A673 (cell line): Measurements from ENCODE around the gene WDR54. TPM values are rescaled to one million over a fixed set of nuclear protein-coding genes. Genes with fewer than 3 reads are reported as not detected.

Experiments
- BruUV-seq: library from RNA; stranded (reverse); fragments of 400-500 nt; replicated peaks from 2 replicates; lab custom pipeline; 2021; lab: Mats Ljungman, UMichigan
- CTCF ChIA-PET: fragments of 300-600 bp; sonication (Branson Sonifier 250); formaldehyde crosslinking; loops from one replicate; lab custom pipeline; 2022; ENCODE audit warnings: antibody characterized with exemption; lab: Charles Lee
- POLR2A ChIA-PET: fragments of 300-600 bp; sonication (Branson Sonifier 250); formaldehyde crosslinking; loops from one replicate; lab custom pipeline; 2022; ENCODE audit warnings: antibody characterized with exemption; ENCODE audit not compliant: low non-redundant PET; lab: Charles Lee
- DNase-seq: peaks from one replicate; pipeline ENCODE4 v3.0.0-alpha.2; 2015; ENCODE audit warnings: low spot score
- H3K27ac ChIP-seq: fragments of 200-600 bp; sonication (generic); 2 replicates; pipeline ENCODE4 v1.5.1; 2016; ENCODE audit warnings: mixed run types, low read depth, mild to moderate bottlenecking, mixed read lengths, antibody characterized with exemption, low read length; ENCODE audit not compliant: poor library complexity, severe bottlenecking
- H3K27me3 ChIP-seq: fragments of 200-600 bp; sonication (generic); replicated peaks from 2 replicates; pipeline ENCODE4 v1.6.1; 2017; ENCODE audit warnings: mixed run types, low read depth, mild to moderate bottlenecking, mixed read lengths, antibody characterized with exemption, low read length; ENCODE audit not compliant: insufficient read depth, poor library complexity
- H3K36me3 ChIP-seq: fragments of 200-600 bp; sonication (generic); 2 replicates; pipeline ENCODE4 v1.6.1; 2016; ENCODE audit warnings: mixed run types, mild to moderate bottlenecking, mixed read lengths, antibody characterized with exemption, low read length; ENCODE audit not compliant: insufficient read depth, poor library complexity, severe bottlenecking
- H3K4me1 ChIP-seq: fragments of 200-600 bp; sonication (generic); 2 replicates; pipeline ENCODE4 v1.6.1; 2017; ENCODE audit warnings: mixed run types, mild to moderate bottlenecking, mixed read lengths, antibody characterized with exemption, low read length; ENCODE audit not compliant: insufficient read depth, poor library complexity, severe bottlenecking
- H3K4me3 ChIP-seq: fragments of 200-600 bp; sonication (generic); 2 replicates; pipeline ENCODE4 v1.5.1; 2016; ENCODE audit warnings: low read depth, mixed run types, mild to moderate bottlenecking, mixed read lengths, low read length; ENCODE audit not compliant: poor library complexity, severe bottlenecking
- H3K9me3 ChIP-seq: fragments of 200-600 bp; sonication (generic); 2 replicates; pipeline ENCODE4 v1.6.1; 2016; ENCODE audit warnings: mixed run types, low read depth, mild to moderate bottlenecking, mixed read lengths, antibody characterized with exemption, low read length; ENCODE audit not compliant: poor library complexity, severe bottlenecking
- EZH2 ChIP-seq: fragments of 200-600 bp; sonication (generic); IDR thresholded peaks from 2 replicates; pipeline ENCODE4 v1.6.1; 2017; ENCODE audit warnings: borderline replicate concordance, low read depth, mild to moderate bottlenecking, mixed read lengths, antibody characterized with exemption, low read length; ENCODE audit not compliant: poor library complexity, severe bottlenecking
- intact Hi-C: fragments of 100-400 bp; cut with micrococcal nuclease; formaldehyde crosslinking; loops from one replicate; pipeline ENCODE4 v1.10.0; 2022; ENCODE audit not compliant: unreplicated experiment
- total RNA-seq: library from RNA; stranded (reverse); gene quantifications from 2 replicates; pipeline ENCODE4 v1.2.3, GENCODE V29; 2021
- TF ChIP-seq, protein P1 (sequence below): fragments of 300-800, 200-600 bp; sonication (generic); conservative IDR thresholded peaks from 2 replicates; pipeline ENCODE4 v1.5.1; 2017; ENCODE audit warnings: low read depth, mild to moderate bottlenecking, antibody characterized with exemption, low read length, moderate library complexity, mixed read lengths

Gene WDR54
- total RNA-seq, 1 experiment from 2014 or later: 41.1 TPM

DNA sequence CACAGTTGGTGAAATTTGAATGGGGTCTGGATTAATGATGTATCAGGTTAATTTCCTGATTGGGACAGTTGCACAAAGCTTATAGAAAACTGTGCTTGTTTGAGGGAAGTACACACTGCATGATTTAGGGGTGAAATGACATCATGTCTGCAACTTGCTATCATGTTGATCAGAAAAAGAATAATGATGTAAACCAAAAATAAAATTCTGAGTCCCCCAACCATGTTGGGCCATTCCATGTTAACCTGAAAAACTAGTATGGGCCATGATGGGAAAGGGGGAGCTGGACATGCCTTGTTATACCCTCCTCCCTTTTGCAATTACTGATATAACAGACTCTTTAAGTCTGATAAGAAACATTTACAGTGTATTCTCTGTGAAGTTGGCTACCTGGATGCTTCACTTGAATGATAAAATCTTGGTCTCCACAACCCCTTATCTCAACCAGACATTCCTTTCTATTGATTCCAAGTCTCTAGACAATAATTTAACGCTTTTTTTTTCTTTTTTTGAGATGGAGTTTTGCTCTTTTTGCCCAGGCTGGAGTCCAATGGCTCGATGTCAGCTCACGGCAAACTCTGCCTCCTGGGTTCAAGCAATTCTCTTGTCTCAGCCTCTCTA, 29.1 kb downstream of the WDR54 start:
- H3K9me3 ChIP-seq: no peaks in the 10 kb centered on the region
- peaks cover 5% of the 10 kb centered on the region for H3K4me1 ChIP-seq
- CTCF ChIA-PET: no interaction called here
- no peaks in the 10 kb centered on the region for H3K27me3 ChIP-seq
- H3K36me3 ChIP-seq: no peaks in the 10 kb centered on the region
- TF ChIP-seq, protein P1, sequence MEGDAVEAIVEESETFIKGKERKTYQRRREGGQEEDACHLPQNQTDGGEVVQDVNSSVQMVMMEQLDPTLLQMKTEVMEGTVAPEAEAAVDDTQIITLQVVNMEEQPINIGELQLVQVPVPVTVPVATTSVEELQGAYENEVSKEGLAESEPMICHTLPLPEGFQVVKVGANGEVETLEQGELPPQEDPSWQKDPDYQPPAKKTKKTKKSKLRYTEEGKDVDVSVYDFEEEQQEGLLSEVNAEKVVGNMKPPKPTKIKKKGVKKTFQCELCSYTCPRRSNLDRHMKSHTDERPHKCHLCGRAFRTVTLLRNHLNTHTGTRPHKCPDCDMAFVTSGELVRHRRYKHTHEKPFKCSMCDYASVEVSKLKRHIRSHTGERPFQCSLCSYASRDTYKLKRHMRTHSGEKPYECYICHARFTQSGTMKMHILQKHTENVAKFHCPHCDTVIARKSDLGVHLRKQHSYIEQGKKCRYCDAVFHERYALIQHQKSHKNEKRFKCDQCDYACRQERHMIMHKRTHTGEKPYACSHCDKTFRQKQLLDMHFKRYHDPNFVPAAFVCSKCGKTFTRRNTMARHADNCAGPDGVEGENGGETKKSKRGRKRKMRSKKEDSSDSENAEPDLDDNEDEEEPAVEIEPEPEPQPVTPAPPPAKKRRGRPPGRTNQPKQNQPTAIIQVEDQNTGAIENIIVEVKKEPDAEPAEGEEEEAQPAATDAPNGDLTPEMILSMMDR: no peak
- TF ChIP-seq EZH2: no peak
- POLR2A ChIA-PET: no interaction called here
- no TSS peak for BruUV-seq
- no peak overlapping the region for H3K27ac ChIP-seq
- H3K4me3 ChIP-seq: no peak overlapping the region
- DNase-seq: no peak
- intact Hi-C loops: no loop called here

DNA sequence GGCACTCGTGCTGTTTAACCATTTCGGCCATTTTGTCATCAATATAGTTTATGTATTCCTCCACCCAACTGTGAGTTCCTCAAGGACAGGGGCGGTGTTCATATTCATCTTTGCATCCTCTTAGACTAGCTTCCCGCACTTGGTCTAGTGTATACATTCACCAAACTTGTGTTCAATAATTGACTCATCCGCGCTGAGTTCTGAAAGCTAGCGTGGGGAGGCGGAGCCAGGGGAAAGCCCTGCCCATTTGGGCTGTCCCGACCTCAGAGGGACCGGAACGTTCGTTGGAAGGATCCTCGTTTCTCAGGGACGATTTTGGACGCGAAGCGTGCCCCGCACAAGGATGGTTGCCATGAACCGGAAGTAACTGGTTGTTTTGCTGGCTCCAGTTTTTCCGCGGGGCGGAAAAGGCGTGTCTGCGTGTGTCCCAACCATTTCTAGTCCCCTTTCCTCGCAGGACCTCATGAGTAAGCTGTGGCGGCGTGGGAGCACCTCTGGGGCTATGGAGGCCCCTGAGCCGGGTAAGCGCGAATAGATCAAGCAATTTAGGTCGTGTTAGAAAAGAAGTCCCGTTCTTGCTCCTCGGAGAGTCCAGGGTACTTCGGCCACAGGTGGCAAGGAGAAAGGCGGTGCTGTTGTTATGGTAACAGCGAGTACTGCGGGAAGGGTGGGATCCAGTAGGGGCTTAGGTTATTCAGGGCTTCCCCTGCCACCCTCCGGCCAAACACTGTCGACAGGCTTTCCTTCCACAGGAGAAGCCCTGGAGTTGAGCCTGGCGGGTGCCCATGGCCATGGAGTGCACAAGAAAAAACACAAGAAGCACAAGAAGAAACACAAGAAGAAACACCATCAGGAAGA, 33.4 kb downstream of the WDR54 start, which contains the start of gene INO80B:
Gene INO80B (plus strand): TSS at position 434 of the 858 bp plus-strand sequence. CDS start 30 bp downstream, at position 464.
- TF ChIP-seq, protein P1: no peak
- TF ChIP-seq EZH2: no peak
- Histone ChIP-seq H3K36me3 (no peaks in the 10 kb centered on the region), H3K27me3 (no peaks in the 10 kb centered on the region), H3K27ac (peak within 1 kb of the TSS; percentile 20), H3K4me1 (peaks cover 16% of the 10 kb centered on the region), H3K4me3 (peak within 1 kb of the TSS; percentile 66), H3K9me3 (no peaks in the 10 kb centered on the region)
- POLR2A ChIA-PET: interaction anchor here (0.8 kb wide), 1 partner anchor 15 kb away, joined by 4 read pairs; no protein-coding TSS in a partner anchor
- CTCF ChIA-PET: interaction anchor here (1.3 kb wide), 1 partner anchor 28 kb away, joined by 5 read pairs; the partner anchor contains the start of genes CCDC142 and TTC31
- intact Hi-C loops: loop anchor here (1.0 kb wide), 1 partner anchor 28 kb away; the partner anchor contains the start of gene TTC31
- TSS peak; percentile 21 for BruUV-seq
- peak; percentile 98 for DNase-seq

DNA sequence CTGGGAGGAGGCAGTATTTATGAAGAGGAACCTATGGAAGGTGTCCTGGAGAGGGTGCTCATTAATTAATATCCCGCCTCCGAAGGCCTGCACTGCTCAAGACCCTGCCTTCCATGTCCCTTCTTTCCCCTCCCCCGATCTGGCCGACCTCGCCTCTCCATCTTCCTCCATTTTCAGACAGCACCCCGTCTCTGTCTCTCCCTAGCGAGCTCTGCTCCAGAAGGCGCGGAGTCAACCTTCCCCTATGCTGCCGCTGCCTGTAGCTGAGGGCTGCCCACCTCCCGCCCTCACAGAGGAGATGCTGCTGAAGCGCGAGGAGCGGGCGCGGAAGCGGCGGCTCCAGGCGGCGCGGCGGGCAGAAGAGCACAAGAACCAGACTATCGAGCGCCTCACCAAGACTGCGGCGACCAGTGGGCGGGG, 35.6 kb downstream of the WDR54 start:
- BruUV-seq: no TSS peak
- no peak for TF ChIP-seq EZH2
- TF ChIP-seq, protein P1: no peak
- Histone ChIP-seq H3K27ac (peak overlapping the region; percentile 92), H3K36me3 (peaks cover 6% of the 10 kb centered on the region), H3K4me3 (peak overlapping the region; percentile 92), H3K9me3 (no peaks in the 10 kb centered on the region), H3K4me1 (peaks cover 16% of the 10 kb centered on the region), H3K27me3 (no peaks in the 10 kb centered on the region)
- DNase-seq: peak; percentile 52
- POLR2A ChIA-PET: no interaction called here
- intact Hi-C loops: no loop called here
- CTCF ChIA-PET: no interaction called here
